GM12801 (cell line): ENCODE results near the gene CALML3.

Source experiments
- CTCF ChIP-seq: IDR thresholded peaks from one replicate; pipeline ENCODE4 v1.5.1; 2011; ENCODE audit warnings: control low read depth; ENCODE audit not compliant: insufficient read length; ENCODE audit errors: extremely low read depth

The CALML3 gene

GRCh38 chr10:5533098-5533731, 8.5 kb downstream of the CALML3 start:
- no peak for TF ChIP-seq CTCF

GRCh38 chr10:5534051-5534821, 9.5 kb downstream of the CALML3 start:
- TF ChIP-seq CTCF: no peak

GRCh38 chr10:5534880-5535856, 10.4 kb downstream of the CALML3 start:
- TF ChIP-seq CTCF: no peak

GRCh38 chr10:5536486-5537081, 11.8 kb downstream of the CALML3 start:
- no peak for TF ChIP-seq CTCF

- TF ChIP-seq CTCF: no peak
Observed at GRCh38 chr10:5537684-5538083, 12.9 kb downstream of the CALML3 start.

- no peak for TF ChIP-seq CTCF
Observed at GRCh38 chr10:5538446-5538845, 13.7 kb downstream of the CALML3 start.
